Measurements from ENCODE around the gene TMEM139. TPM values are rescaled to one million over a fixed set of nuclear protein-coding genes. Genes with fewer than 3 reads are reported as not detected.

The TMEM139 gene
- 0.48 to 1.1 TPM (median 1.0 TPM) in 5 replicates for total RNA-seq (2022; extraction: Qiagen RNA extraction; ENCODE audit: low read depth)

DNA sequence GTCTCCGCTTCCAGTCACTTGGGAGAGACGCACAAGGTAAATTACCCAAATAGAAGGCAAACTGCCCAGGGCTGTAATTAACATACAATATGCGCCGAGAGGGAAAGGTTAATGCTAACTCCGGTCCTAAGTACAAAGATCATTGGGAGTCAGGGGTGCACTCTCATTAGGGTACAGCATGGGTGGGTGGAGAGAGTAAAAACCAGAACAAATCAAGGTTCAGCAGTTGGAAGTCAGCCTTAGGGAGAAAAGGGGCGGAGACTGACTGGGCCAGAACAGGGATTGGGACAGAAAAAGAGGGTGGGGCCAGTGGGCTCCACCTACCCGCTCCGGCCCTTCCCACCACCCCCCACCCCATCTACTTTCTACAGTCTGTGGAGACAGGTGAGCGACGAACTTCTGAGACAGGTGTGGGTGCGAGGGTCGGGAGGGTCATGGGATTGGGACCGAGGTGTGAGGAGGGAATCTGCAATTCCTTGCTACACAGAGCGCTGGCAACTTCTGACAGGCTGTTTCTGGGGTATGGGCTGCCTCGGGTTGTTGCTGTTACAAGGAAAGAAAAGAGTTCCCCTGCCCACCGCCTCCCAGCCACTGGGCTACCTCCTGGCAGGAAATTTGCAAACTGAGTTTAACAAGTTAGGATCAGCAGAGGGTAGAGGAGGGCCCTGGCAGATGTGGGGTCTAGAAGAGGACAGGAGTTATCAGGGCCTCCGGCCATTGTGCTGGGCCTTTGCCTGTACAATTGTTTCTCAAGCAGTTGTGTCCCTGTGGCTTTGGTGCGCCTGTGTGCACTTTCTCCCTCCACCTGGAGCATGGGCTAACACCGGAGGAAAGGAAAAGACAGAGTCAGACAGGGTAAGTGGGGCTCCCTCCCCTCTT, at the start of gene TMEM139:
Gene TMEM139 (plus strand): TSS at position 368 of the 879 bp plus-strand sequence. CDS start 1,000 bp downstream, outside the sequence.

DNA sequence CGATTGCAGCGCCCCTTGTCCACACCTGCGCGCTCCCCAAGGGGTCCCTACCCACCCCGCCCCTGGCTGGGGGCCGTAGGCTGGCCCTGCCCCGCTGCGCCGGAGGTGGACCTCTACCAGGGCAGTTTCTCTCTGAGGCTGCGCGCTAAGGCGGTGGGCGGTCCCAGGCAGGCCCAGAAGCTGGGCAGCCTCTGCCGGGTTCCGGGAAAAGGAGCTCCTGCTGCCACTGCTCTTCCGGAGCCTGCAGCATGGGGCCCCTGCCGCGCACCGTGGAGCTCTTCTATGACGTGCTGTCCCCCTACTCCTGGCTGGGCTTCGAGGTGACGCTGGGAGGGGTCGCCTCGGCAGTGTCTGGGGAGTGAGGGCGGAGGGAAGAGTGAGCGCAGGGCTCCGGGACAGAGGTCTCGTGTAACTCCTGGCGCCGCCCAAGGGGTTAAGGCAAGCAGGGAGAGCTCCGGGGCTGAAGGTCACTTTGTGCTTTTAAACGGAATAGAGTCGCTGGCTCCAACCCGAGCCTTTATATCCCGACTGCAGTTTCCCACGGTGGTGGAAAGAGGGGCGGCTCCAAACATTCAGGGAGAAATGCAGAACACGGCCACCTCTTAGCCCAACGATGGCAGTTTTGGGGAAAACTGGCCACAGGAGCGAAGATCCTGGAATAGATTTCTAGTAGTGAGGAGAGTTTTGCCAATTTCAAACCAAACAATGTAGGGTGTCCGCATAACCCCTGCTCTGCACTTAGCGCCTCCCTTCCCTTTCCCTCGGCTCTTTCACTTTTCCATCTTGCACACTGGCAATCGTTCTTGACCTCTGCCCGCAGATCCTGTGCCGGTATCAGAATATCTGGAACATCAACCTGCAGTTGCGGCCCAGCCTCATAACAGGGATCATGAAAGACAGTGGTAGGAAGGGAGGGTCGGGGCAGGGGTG, 21.2 kb upstream of the TMEM139 start, which contains the start of gene GSTK1:
Gene GSTK1 (plus strand): TSS at position 176 of the 930 bp plus-strand sequence. CDS start 73 bp downstream, at position 249.

DNA sequence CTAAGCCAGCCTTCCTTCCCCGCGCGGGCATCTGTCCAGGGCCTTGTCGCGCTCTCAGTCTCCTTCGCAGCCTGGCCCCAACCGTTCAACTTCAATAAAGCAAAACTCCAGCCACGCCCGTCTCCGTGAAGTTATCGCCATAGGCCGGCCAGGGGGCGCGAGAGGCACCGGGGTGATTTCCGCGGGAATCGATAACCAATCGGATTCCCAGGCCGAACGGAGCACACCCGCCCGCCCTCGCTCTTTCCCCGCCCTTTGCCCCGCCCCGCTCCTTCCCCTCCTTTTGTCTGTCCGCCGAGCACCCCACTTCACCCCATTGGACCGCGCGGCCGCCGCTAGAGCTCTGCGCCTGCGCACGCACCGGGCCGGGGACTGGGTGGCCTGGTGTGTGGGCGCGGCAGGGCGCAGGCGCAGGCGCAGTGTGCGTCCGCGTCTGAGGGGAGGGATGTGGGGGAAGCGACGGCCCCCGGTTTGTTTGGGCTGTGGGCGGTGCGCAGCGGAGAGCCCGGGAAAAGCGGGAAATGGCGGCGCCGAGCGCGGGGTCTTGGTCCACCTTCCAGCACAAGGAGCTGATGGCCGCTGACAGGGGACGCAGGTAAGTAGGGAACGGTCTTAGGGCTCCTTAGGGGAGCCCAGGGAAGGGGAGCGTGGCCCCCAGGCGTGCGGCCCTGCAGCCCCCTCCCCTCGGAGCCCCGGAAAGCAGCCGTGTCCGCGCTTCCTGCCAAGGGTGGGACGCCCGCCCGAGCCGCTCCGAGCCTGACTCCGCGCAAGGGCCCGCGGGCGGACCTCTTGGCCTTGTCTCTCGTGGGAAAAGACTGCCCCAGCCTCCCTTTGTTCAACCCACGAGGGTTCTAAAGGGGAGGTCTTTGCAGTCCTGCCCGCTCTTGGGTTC, 3.4 kb downstream of the TMEM139 start, which contains the start of gene CASP2:
Gene CASP2 (plus strand): TSS at position 417 of the 892 bp plus-strand sequence. CDS start 105 bp downstream, at position 522.

GRCh38 chr7:143315776-143316175, 31.0 kb downstream of the TMEM139 start, which contains the start of gene CLCN1:
CLCN1 (plus strand) TSS chr7:143316111; CDS start chr7:143316213, 102 bp downstream.

Other genes with a start within 250 kb of the TMEM139 start
- not detected in 5 replicates for gene OR6V1, start 232.6 kb upstream of the TMEM139 start, total RNA-seq (2022; extraction: Qiagen RNA extraction; ENCODE audit: low read depth)
- not detected in 5 replicates for gene PIP, start 152.9 kb upstream of the TMEM139 start, total RNA-seq (2022; extraction: Qiagen RNA extraction; ENCODE audit: low read depth)
- gene TAS2R39, start 101.5 kb upstream of the TMEM139 start, total RNA-seq (2022; extraction: Qiagen RNA extraction; ENCODE audit: low read depth), result not detected in 5 replicates
- gene TAS2R40, start 62.9 kb upstream of the TMEM139 start, total RNA-seq (2022; extraction: Qiagen RNA extraction; ENCODE audit: low read depth), result not detected in 5 replicates
- 107 to 120 TPM (median 118 TPM) in 5 replicates for gene GSTK1, start 21.5 kb upstream of the TMEM139 start, total RNA-seq (2022; extraction: Qiagen RNA extraction; ENCODE audit: low read depth)
- 17.8 to 27.9 TPM (median 21.0 TPM) in 5 replicates for gene CASP2, start 3.4 kb downstream of the TMEM139 start, total RNA-seq (2022; extraction: Qiagen RNA extraction; ENCODE audit: low read depth)
- 0.05 TPM in 1 of 5 replicates, not detected in the others for gene CLCN1, start 31.2 kb downstream of the TMEM139 start, total RNA-seq (2022; extraction: Qiagen RNA extraction; ENCODE audit: low read depth)
- 0.48 to 0.73 TPM (median 0.54 TPM) in 5 replicates for gene FAM131B, start 77.8 kb downstream of the TMEM139 start, total RNA-seq (2022; extraction: Qiagen RNA extraction; ENCODE audit: low read depth)
- 152 to 207 TPM (median 183 TPM) in 5 replicates for gene ZYX, start 96.4 kb downstream of the TMEM139 start, total RNA-seq (2022; extraction: Qiagen RNA extraction; ENCODE audit: low read depth)
- not detected in 5 replicates for gene EPHA1, start 123.9 kb downstream of the TMEM139 start, total RNA-seq (2022; extraction: Qiagen RNA extraction; ENCODE audit: low read depth)
- gene TAS2R60, start 158.5 kb downstream of the TMEM139 start, total RNA-seq (2022; extraction: Qiagen RNA extraction; ENCODE audit: low read depth), result not detected in 5 replicates
- gene TAS2R41, start 192.9 kb downstream of the TMEM139 start, total RNA-seq (2022; extraction: Qiagen RNA extraction; ENCODE audit: low read depth), result not detected in 5 replicates

Data from A549 treated with CpdA at 1 μM for 4 hours (cell line).